Measurements from ENCODE around the gene MRPL32. TPM values are rescaled to one million over a fixed set of nuclear protein-coding genes. Genes with fewer than 3 reads are reported as not detected.
A peak's percentile ranks its signal among the peaks of the same experiment; 100 is the strongest.

The MRPL32 gene
- total RNA-seq, 1 donor from 2014 or later: 36.4 TPM

- no peak for ATAC-seq
- DNase-seq (ENCODE audit: low spot score): no peak
Observed at GRCh38 chr7:42925630-42926029, 6.5 kb upstream of the MRPL32 start.

DNA sequence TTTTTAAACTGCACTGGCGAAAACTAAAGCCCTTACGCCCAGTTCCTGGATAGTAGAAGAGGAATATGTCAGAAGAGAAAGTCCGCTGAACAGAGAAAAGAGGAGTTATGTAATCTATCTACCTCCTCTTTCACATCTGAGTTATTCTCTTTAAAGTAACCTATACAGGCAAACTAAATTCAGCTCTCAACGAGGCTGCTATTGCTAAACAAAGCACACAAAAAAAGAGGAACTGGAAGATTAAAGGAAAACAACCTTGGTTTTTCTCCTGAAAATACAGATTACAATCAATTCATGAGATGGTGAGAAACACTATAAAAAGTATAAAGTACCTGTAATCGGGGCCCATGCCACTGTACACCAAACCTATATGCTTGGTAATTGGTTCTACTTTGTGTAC is 6.0 kb upstream of the MRPL32 start:
- ATAC-seq (no peak), DNase-seq (ENCODE audit: low spot score) (no peak)

DNA sequence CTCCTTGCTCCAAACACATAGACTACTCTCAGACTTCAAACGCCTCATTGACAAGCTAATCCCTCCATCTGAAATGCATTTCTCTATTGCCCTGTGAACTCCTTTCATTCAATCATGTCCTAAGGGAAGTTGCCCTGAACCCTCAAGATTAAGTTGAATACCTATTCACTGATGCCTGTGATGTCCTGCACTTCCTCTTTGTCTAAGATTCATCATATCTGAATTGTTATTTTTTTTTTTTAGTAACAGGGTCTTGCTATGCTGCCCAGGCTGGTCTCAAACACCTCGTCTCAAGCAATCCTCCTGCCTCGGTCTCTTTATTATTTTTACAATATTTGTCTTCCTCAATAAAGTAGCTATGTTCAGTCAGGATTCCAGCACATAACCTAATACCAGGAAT is 3.4 kb upstream of the MRPL32 start:
- DNase-seq (ENCODE audit: low spot score): no peak
- no peak for ATAC-seq

DNA sequence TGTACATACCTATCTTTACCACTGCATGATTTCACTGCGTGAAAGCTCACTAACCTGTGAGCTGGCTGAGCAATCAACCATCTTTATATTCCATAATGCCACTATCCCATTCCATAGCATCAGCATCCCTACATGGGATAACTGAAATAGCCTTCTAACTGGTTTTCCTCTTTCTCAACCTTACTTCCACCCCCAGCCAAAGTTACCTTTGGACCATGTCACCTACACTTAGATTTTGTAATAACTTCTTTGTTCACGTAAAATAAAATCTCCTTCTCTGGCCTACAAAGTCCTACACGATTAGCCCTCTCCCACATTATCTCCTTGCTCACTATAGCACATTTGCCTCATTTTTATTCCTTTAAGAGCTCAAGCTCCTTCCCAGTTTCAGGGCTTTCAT is 2.7 kb upstream of the MRPL32 start:
- no peak for ATAC-seq

GRCh38 chr7:42930889-42931288 is 1.3 kb upstream of the MRPL32 start:
- DNase-seq (ENCODE audit: low spot score) (no peak), ATAC-seq (peak; percentile 21)

More for the DNA sequence above, 2.7 kb upstream of the MRPL32 start:
- DNase-seq (ENCODE audit: low spot score): no peak

GRCh38 chr7:42931447-42931833 is 736 bp upstream of the MRPL32 start:
- no peak for ATAC-seq
- no peak for DNase-seq (ENCODE audit: low spot score)

DNA sequence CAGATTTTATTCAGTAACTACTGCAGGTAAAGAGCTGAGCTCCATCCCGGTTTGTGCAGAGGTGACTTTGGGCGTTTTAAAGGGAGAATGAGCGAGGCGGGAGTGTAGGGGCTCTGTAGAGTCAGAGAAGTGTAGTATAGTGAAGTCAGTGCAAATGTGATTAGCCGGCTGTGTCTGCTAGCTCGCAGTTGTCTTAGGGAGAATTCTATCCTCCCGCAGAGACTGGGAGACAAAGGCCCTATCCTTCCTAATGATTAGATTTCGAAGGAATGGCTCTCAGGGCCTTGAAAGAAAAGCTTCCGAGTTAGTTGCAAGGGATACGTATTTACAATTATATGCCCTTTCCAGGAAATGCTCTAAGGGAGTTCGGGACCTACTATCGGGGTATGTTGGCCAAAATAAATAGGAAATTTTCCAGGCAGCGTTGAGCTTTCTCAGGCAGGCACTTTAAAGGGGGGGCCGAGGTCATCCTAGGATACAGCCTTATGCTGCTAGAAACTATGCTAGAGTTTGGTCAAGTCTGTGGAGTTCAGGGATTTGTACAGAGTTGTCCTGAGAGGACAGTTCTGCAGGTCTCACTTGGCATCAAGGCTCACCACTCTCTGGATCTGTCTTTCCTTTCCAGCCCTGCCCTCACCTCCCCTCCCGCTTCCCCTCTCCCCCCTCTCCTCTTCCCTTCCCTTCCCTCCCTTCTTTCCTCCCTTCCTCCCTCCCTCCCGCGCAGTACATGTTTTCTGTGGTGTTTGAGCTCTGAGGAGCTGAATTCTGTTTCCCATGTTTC is 825 bp downstream of the MRPL32 start:
- DNase-seq (ENCODE audit: low spot score): no peak
- peak; percentile 40 for ATAC-seq

GRCh38 chr7:42934291-42934690 is 2.1 kb downstream of the MRPL32 start:
- no peak for DNase-seq (ENCODE audit: low spot score)
- ATAC-seq: no peak

DNA sequence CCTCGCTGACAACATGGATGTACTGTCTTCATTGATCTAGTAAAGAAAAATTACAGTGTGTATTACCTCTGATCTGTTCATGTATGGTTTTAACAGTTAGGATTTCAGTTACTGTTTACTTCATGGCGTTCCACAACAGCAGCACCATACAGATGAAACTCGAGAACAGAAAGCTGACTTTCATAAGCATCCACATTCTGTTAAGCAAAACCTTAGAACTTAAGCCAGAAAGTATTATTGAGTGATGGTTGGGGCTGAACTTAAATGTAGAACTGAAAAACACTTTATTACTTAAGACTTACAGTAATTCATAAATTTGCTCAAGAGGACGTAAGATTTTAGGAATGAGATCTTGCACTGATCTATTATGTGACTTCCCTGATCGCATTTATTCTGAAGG is 3.7 kb downstream of the MRPL32 start:
- DNase-seq (ENCODE audit: low spot score) (no peak), ATAC-seq (no peak)

GRCh38 chr7:42939457-42940240 is 7.5 kb downstream of the MRPL32 start:
- ATAC-seq (no peak), DNase-seq (ENCODE audit: low spot score) (no peak)

- peak; percentile 99 for ATAC-seq
- DNase-seq (ENCODE audit: low spot score): peak; percentile 71
Observed at GRCh38 chr7:42940985-42941847, 9.0 kb downstream of the MRPL32 start.

- DNase-seq (ENCODE audit: low spot score) (no peak), ATAC-seq (no peak)
Observed at GRCh38 chr7:42945821-42946626, 13.8 kb downstream of the MRPL32 start.

DNA sequence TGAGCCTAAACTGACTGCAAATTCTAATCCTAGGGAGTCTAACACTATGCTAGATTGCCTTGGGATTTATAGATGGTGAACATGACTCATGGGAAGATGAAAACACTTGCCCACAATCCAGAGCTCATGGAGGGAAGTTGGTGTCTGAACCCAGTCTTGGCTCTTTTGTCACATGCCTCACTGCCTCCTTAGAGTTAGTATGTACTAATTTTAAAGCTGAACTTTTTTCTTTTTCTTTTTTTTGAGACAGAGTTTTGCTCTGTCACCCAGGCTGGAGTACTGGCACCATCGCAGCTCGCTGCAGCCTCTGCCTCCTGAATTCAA is 14.4 kb downstream of the MRPL32 start:
- ATAC-seq (no peak), DNase-seq (ENCODE audit: low spot score) (no peak)

GRCh38 chr7:42947521-42947920 is 15.3 kb downstream of the MRPL32 start:
- no peak for ATAC-seq

DNA sequence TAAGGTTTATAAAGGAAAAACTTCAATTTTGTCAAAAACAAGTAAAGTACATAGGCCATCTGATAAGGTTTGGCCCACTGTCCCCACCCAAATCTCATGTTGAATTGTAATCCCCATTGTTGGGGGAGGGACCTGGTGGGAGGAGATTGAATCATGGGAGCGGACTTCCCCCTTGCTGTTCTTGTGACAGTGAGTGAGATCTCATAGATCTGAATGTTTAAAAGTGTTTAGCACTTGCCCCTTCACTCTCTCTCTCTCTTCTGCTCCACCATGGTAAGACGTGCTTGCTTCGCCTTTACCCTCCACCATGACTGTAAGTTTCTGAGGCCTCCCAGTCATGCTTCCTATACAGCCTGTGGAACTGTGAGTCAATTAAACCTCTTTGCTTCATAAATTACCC is 18.2 kb downstream of the MRPL32 start:
- no peak for ATAC-seq

More at GRCh38 chr7:42947521-42947920, 15.3 kb downstream of the MRPL32 start:
- no peak for DNase-seq (ENCODE audit: low spot score)

GRCh38 chr7:42952328-42952727 is 20.2 kb downstream of the MRPL32 start:
- ATAC-seq (no peak), DNase-seq (ENCODE audit: low spot score) (no peak)

More for the DNA sequence above, 18.2 kb downstream of the MRPL32 start:
- DNase-seq (ENCODE audit: low spot score): no peak

GRCh38 chr7:42953994-42954393 is 21.8 kb downstream of the MRPL32 start:
- DNase-seq (ENCODE audit: low spot score) (no peak), ATAC-seq (no peak)

GRCh38 chr7:42956062-42956461 is 23.9 kb downstream of the MRPL32 start:
- no peak for DNase-seq (ENCODE audit: low spot score)
- ATAC-seq: no peak

- ATAC-seq (no peak), DNase-seq (ENCODE audit: low spot score) (no peak)
Observed at GRCh38 chr7:42959549-42959948, 27.4 kb downstream of the MRPL32 start.

DNA sequence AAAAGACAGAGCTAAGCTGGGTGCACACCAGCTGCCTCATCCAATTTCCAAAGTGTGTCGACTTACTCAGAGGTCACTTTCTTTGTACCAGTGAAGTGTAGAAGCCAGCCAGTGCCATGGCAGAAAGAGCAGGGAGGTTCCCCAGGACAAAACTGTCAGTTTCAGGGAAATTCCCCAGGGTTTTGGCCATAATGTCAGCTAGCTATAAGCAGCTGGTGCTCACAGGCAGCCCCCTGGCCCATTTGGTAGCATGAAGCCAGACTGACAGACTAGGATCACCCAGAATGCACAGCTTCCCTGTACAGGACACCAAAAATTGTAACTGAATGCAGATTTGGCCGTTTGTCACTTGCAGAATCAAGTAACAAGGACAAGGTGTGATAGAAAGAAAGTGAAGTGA is 28.6 kb downstream of the MRPL32 start:
- DNase-seq (ENCODE audit: low spot score) (no peak), ATAC-seq (no peak)

DNA sequence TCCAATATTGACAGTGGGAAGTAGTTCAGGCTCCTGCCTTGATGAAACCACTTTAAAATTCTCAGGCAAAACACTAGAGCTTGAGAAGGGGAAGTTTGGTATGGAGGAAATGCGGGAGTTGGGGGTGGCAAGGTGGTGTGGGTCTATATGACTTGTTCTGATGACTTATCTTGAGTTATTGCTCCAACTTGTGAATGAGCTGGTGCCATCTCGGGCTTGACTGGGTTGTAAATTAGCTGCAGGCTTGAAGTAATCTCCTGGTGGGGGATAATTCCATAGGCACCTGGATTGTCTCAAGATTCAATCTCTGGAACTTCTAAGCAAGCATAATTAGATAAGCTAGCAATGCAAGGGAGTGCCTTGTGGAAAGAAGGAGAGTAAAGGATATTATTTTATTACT is 29.0 kb downstream of the MRPL32 start:
- DNase-seq (ENCODE audit: low spot score) (no peak), ATAC-seq (no peak)
